Measurements from ENCODE around the gene CHCHD6. TPM values are rescaled to one million over a fixed set of nuclear protein-coding genes. Genes with fewer than 3 reads are reported as not detected.

CHCHD6 gene
- polyA plus RNA-seq, 4 donors: 16.1 to 24.0 (median 18.6) TPM

DNA sequence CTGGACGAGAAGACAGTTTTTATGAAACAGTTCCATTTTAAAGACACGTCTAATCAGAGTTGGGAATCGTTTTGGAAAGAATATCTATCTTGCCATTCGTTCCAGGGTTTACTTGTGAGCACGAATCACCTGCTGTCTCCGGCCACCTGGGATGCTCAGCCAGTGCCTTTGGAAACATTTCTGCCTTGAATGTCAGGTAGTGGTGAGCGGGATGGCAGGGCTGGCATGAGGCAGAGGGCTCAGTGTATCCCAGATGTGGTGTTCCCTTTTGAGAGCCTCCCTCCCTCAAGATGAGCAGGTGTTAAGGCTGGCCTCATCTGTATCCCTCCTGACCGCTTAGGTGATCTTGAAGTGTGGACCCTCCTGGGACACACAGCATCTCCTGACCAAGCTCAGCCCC lies 231.0 kb downstream of the CHCHD6 start:
- no peak for DNase-seq (ENCODE audit: low read depth in 4 of 4, low spot score in 3 of 4)

DNA sequence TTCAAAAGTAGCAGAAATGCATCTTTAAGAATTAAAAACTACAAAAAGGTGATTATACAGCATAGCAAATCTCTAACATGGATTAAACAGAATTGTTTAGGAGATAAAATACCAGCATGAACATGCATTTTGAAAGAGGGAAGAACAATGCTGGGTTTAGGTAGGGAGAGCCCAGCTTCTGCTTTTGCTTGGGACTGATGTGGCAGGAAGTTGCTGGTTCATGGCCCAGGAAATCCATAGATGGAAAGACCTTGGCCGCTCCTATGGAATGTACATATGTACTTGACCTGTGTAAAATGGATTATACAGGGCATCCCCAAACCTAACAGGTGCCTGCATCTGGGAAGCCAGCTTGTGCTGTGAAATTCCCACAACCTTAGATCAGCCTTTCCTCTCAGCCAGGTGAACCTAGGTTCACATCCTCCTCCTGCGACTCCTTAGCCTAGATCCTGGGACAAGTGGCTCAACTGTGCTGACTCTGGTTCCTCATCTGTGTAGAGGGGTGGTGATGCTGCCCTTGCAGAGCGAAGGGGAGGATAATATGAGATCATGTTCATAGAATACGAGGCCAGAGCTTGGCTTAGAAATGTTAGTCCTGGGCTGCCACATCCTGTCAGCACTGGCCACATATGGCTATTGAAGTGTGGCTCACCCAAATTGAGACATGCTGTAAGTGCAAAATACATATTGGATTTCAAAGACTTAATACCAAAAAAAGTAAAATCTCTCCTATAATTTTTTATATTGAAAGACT lies 231.9 kb downstream of the CHCHD6 start:
- DNase-seq (ENCODE audit: low read depth in 4 of 4, low spot score in 3 of 4): no peak

DNA sequence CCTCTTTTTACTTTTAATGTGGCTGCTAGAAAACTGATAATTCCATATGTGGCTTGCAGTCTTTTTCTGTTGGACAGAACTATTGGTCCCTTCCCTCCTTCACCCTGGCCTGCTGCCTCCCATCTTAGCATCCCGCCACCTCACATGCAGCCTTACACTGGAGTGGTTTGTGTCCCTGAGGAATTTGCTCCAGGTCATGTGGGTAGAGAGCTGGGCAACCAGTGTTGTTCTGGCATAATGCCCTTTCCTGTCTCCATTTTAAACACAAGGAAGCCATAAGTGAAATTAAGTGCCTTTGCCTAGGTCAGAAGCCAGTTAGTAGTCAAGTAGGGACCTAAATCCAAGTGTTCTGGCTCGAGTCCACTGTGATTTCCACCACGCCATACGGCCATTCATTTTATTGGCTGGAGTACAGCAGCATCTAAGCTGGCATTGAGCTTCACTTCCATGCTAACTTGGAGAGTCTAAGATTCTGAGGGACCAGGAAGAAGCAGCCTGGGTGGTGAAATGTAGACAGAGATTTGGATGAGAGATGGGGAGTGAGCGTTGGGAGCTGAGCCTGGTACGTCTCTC lies 232.9 kb downstream of the CHCHD6 start:
- DNase-seq (ENCODE audit: low read depth in 4 of 4, low spot score in 3 of 4): no peak

DNA sequence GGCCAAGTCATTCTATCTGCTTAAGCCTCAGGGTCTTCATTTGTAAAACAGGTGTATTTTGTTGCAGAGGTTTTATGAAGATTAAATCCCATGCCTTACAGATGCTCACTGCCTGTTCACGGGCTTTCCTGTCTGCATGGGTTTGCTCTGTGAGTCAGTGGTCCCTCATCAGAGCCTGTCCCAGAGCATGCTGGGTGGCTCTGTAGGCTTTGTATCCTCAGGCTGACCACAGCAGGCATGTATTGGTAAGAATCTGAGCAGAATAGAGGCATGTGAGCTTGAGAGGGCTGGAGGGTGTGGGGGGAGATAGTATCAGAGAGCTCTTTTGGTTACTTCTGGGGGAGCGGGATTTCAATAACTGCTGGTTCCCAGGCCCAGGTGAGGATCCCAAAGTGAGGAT lies 233.5 kb downstream of the CHCHD6 start:
- no peak for DNase-seq (ENCODE audit: low read depth in 4 of 4, low spot score in 3 of 4)

DNA sequence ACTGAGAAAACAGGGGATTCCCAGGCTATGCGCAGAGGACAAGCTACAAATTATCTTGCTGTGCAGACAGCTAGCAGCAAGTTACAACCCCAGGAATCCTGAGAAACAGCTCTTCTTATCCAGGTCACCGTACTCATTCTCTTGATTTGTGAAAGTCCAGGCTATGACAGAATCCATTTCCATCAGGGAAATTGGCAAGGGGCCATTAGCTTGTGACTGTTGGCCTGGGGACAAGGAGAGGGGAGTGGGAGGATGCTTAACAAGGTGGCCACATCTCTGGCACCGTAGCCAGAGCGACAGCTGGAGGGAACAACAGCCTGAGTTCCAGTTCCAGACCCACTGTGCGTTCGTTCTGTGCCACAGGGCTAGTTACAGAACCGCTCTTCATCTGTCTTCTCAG lies 233.9 kb downstream of the CHCHD6 start:
- no peak for DNase-seq (ENCODE audit: low read depth in 4 of 4, low spot score in 3 of 4)

DNA sequence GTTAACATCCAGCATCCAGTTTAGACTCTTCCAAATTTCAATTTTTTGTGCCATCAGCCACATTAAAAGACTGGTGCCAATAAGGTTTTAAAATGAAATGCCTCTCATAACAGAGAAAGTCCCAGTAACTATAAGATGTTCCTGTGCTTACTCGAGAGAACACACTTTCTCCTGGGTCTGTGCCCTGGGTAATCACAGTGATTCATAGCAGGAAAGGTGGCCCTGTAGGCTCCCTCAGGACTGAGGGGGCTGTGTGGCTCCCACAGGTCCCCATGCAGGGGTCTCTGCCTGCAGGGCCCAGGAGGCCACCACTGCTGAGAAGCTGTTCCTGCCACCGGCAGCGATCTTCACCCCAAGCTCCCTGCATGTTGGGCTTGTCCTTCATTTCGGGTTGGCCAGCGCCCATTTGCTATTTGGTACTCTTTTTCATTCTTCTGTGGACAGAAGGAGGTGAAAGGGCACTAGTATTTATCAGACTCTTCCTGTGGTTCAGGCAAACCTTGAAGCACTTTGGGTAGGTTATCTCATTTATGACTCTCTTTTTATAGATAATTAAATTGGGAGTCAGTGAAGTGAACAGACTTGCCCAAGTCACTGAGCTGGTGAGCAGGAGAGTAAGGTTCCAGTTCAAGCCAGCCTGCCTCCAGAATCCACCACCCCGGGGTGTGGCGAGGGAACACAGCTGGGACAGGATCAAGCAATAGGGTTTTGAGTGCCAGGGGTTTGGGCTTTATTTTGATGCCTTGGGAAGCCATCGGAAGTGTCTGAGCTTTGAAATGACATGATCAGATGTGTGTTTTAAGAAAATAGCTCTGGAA lies 234.7 kb downstream of the CHCHD6 start:
- DNase-seq (ENCODE audit: low read depth in 4 of 4, low spot score in 3 of 4): no peak

DNA sequence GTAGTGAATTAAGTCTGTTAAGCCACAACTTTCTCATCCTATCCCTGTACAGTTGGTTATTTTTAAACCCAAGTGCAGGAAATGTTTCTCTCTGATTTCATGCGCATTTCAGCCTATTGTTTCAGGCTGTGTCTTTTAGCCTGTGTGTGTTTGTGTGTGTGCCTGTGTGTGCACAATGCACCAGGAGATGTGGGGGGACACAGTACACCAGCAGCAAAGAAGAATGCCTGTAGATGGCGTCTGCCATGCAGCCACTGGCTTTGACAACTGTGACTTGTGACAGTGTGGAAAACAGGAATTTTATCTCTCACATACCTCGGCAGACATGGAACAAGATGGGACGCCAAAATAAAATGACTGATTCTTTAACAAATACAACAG lies 235.3 kb downstream of the CHCHD6 start:
- no peak for DNase-seq (ENCODE audit: low read depth in 4 of 4, low spot score in 3 of 4)

DNA sequence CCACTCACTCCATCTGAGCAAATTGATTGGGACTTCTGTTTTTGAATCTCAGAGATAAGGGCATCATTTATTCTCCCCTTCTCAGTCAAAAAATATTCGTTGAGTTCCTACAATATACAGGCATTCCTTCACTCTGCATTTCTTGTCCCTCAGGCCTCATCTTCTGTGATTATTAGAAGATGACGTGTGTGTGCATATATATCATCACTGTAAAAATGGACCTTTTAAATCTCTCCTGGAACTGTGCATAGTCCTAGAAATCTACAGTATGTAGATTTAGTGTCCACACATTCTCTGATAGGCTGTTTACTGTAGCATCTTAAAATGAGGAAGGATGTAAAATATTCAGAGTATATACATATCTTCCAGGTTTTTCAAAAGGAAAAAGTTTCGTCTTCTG lies 235.7 kb downstream of the CHCHD6 start:
- no peak for DNase-seq (ENCODE audit: low read depth in 4 of 4, low spot score in 3 of 4)

DNA sequence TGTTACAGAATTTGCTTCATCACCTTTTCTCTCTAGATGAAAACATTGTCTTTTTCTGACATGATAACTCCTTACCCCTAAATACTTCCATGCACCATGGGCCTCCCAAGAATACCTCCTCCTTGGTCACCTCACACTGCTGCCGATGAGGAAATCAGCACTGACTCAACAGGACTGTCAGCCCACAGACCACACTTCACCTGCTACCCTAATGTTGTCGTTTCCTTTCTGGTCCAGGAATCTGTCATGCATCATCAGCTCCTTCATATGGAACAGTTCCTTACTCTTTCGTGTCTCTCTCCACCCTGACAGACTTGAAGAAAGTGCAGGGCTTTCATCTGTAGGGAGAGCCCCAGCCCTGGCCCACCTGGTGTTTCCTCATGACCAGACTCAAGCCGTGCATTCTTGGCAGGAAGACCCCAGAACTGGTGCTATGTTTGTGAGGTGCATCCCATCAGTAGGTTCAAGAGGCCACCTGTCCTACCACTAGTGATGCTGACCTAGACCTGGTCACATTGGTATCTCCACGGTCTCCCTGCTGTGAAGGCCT lies 237.8 kb downstream of the CHCHD6 start:
- no peak for DNase-seq (ENCODE audit: low read depth in 4 of 4, low spot score in 3 of 4)

DNA sequence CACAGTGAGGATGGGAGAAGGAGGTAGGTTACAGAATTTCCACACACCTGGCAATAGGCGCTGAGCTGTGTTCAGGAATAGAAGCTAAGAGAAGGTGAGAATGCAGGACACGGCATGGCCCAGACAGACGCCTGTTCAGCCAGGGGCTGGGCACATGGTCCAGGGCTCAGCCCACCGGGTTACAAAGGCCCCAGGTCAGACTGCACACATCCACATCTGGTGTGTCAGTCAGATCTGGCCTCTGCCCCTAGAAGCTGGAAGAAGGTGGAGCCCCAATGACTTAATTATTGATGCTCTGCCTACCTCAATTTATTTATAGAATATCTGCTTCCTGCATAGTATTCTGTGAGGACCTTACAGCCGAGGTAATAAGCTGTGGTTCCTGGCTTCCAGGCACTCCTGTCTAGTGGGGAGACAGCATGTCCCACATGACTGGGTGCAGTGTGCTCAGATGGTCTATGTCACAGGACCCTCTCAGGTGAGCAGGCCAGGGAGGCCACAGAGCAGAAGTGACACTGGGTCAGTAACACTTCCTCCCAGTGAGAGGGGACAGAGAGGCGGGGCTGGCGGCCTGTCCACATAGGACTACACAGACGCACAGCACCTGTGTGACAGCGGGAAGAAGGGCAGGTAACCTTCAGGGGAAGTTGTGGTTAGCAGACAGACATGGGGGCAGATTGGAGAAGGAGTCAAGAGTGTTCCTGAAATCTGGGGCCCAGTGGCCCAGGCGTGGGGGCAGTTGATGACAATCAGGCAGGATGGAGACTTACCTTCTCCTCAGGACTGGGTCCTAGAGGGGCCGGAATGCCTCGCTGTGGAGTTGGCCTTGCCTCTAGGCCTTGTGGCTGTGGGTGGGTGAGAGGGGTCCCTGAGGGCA lies 240.3 kb downstream of the CHCHD6 start:
- DNase-seq (ENCODE audit: low read depth in 4 of 4, low spot score in 3 of 4): no peak

DNA sequence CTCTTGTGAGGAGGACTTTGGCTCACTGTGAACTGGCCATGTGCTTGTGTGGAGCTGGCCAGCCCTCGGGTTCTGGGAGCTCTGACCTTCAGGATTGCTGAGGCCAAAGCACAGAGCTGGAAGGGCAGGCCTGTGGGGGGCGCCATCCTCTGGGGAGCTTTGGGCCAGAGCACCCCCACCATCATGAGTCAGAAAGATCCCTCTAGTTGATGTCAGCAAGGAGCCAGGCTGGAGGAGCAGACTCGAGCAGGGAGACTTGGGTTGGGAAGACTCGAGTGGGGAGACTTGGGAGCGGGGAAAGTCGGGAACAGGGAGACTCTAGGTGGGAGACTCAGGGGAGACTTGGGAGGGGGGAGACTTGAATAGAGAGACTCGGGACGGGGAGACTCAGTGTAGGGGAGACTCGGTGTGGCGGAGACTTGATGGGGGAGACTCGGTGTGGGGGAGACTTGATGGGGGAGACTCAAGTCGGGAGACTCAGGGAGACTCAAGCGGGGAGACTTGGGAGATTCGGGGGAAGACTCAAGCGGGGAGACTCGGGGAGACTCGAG lies 241.2 kb downstream of the CHCHD6 start:
- no peak for DNase-seq (ENCODE audit: low read depth in 4 of 4, low spot score in 3 of 4)

DNA sequence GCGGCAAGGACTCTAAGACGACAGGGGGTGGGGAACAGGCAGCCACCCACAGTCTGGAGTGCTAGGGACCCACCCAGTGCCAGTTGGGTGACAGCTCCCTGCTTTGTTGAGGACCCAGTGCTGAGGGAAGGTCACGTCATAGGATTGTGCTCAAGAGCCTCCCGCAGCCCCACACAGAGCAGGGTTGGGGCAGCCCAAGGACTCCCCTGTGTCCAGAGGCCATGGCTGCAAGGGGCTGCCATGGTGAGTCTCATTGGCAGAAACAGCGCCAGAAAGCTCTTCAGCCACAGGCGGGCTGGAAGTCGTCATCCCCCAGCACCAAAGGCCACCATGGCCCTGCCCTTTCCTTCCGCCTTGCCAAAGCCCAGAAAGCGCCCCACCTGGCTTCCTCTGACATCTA lies 241.9 kb downstream of the CHCHD6 start:
- DNase-seq (ENCODE audit: low read depth in 4 of 4, low spot score in 3 of 4): no peak

DNA sequence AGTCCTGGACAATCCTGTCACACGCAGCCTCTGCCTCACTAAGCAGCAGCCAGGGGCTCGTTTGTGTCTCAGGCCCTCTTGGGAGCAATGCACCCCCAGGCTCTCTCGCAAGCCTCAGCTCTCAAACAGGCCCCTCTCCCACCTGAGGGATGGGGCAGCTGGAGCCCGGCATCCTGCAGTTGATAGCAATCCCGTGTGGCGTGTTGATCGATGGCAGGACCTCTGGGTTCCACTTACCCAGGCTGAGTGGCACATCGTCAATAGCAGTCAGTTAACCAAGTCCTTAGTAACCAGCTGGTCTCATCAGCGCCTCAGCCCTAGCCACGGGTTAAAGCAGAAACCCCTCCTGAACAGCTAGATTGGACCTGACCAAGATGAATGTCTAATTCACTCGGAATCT lies 242.4 kb downstream of the CHCHD6 start:
- DNase-seq (ENCODE audit: low read depth in 4 of 4, low spot score in 3 of 4): no peak

DNA sequence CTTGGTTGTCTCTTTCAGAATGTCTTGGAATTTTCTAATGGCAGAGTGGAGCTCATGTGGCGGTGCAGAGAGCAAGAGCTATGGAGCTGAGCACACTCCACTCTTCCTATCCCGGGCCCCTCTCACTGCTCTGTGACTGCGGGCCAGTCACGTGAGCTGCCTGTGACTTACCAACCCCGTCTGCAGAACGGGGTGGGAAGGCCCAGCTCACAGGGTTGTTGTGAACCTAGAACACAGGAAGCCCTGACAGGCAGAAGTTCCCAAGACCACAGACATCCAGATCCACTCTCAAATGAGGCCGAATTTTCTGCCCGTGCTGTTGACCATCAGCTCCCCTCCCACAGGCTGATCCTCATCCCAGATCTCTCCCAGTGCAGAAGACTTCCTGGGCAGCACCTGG lies 243.4 kb downstream of the CHCHD6 start:
- no peak for DNase-seq (ENCODE audit: low read depth in 4 of 4, low spot score in 3 of 4)

DNA sequence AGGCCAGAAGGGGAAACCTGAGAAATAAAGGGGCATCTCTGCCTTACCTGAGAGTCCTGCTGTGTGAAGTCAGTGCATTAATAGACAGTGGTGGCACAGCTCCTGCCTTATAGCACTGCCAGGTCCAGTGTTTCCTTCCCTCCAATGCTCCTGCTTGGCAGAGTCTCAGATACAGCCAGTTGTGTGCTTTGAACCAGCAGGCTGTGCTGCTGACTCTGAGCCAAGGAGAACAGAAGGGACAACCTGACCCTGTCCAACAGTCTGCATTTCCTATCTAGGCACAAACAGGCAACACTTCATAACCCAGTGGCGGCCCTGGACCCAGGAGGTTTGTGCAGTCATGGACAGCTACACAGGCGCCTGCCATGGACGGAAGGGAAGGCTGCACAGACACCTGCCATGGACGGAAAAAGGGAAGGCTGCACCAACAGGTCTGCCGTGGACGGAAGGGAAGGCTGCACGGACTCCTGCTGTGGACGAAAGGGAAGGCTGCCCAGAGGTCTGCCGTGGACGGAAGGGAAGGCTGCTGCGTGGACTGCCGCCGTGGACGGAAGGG lies 245.0 kb downstream of the CHCHD6 start:
- no peak for DNase-seq (ENCODE audit: low read depth in 4 of 4, low spot score in 3 of 4)

DNA sequence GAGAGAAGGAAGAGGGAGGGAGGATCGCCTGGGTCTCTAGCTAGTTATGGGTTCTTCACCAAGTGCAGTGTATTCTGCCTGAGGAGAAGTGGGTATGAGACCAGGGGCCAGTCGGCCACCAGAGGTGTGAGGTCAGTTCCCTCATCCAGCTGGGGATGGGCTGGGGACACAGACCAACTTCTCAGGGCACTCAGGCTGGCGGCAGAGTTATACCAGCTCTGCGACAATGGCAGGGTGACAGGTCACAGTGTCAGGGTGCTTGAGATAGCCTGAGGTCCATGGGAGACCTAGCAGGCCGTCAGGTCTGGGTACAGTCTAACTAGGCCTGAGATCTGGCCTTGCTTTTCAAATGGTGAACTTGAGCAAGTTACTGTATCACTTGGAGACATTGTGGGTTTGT lies 247.5 kb downstream of the CHCHD6 start:
- no peak for DNase-seq (ENCODE audit: low read depth in 4 of 4, low spot score in 3 of 4)

DNA sequence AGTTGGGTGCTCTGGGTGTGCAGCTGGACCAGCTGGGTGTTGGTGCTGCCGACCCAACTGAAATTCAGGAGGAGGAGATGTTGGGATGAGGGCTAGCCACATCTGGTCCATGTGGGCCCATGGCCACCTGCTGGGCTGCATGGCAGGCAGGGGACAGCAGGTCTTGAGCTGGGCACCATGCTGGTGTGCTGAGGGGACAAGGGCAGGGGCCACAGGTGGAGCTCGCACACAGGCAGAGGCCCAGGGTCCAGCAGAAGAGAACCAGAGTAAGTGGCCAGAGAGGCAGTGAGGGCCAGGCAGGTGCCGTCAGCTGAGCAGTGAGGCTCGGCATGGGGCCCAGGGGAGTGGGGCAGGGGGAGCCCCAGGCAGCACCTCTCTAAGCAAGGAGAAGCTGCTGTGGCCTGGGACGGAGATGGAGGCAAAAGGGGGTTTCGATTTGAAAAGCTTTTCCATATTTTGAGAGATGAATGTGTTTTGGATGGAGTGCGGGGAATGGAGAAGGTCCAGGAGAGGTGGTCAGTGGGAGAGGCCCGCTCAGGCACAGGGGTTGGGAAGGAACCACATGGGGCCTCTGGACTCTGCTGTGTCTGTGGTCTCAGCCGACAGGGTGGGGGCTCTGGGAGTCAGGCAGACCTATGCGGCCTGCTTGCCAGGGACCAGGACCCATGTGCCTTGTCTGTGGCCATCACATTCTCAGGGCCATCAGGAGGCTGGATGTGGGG lies 248.4 kb downstream of the CHCHD6 start:
- DNase-seq (ENCODE audit: low read depth in 4 of 4, low spot score in 3 of 4): no peak

DNA sequence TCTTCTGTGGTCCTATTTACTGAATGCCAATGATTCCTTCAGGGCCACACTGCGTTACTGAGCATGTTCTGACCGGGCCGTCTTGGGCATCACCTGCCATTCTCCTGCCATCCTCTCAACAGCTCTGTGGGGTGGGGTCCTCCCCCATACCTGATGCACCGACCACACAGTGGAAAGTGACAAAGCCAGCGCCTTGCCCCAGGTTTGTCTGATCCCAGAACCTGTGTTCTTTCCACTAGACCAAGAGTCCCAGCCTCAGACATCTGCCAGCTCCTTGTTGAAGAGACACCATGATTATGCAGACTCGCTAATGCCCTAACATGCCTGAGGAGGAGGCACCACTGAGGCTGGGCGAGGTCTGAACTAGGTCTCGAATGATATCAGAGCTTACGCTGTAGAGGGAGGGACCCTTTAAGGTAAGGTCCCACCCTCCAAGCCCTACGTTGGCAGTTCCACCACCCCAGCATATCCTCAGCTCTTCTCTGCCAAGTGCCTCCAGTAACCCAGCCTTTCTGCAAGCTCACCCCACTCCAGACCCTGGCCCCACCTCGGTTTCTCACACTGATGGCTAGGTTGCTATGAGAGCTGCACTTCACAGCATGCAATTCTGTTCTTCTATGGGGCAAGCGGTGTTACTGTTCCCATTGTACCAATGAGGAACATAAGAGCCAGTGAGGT lies 249.1 kb downstream of the CHCHD6 start:
- DNase-seq (ENCODE audit: low read depth in 4 of 4, low spot score in 3 of 4): no peak

Measured in left renal pelvis (tissue), 4 donors.